ENCODE results near the gene PRF1.

- TF ChIP-seq CTCF (conservative IDR thresholded peaks at IDR 0.05; ENCODE audit: low read depth in 2 of 2), result no peak
- no peak for TF ChIP-seq ETS1 (IDR thresholded peaks at IDR 0.05)
- TF ChIP-seq EZH2 (IDR thresholded peaks at IDR 0.05; ENCODE audit: low read depth, unreplicated experiment), result no peak
- no peak for TF ChIP-seq POLR2AphosphoS5 (IDR thresholded peaks at IDR 0.05; ENCODE audit: low read depth)
- no peak for TF ChIP-seq NANOG (IDR thresholded peaks at IDR 0.05; ENCODE audit: borderline replicate concordance)
- TF ChIP-seq REST (IDR thresholded peaks at IDR 0.05; ENCODE audit: unreplicated experiment), result no peak
- no peak for TF ChIP-seq EZH2phosphoT487 (IDR thresholded peaks at IDR 0.05; ENCODE audit: unreplicated experiment)
- no peak for TF ChIP-seq ZNF114 (CRISPR knock-in tag; IDR thresholded peaks at IDR 0.05)
- no peak for TF ChIP-seq JUNB (IDR thresholded peaks at IDR 0.05; ENCODE audit: unreplicated experiment)
Measured at GRCh38 chr10:70579234-70580002, 23.1 kb downstream of the PRF1 start.
